HT1080 (cell line): ENCODE results near the gene IFI6. TPM values are rescaled to one million over a fixed set of nuclear protein-coding genes. Genes with fewer than 3 reads are reported as not detected.

Experiments used
- small RNA-seq: library from RNA; depleted of rRNA; stranded (forward); fragments of <200 nt; gene quantifications from one replicate; pipeline ENCODE3, GENCODE V24; 2014
- total RNA-seq: library from RNA; depleted of rRNA; stranded (reverse); fragments of >200 nt; shearing (Covaris generic); gene quantifications from 2 replicates; pipeline ENCODE4 v1.2.3, GENCODE V29; 2014; rRNA removed

Gene IFI6
- total RNA-seq, 1 experiment from 2014 or later = 9.5 TPM

Small RNA genes lying within 50 kb of the gene (small RNA-seq; reads per million reads assigned to genes)
- gene AL031729.1 = not detected
- not detected for gene RNU6-424P
- gene RNU6-949P = not detected

Other genes starting within 250 kb of the IFI6 start
- gene WASF2, start 182.0 kb downstream of the IFI6 start, total RNA-seq = 12.5 and 18.2 TPM in 2 replicates
- 9.4 and 10.3 TPM in 2 replicates for gene AHDC1, start 68.0 kb downstream of the IFI6 start, total RNA-seq
- gene FGR, start 37.0 kb downstream of the IFI6 start, total RNA-seq = not detected in 2 replicates
- gene FAM76A, start 53.8 kb upstream of the IFI6 start, total RNA-seq = 7.4 and 13.2 TPM in 2 replicates
- 24.6 and 26.4 TPM in 2 replicates for gene STX12, start 101.0 kb upstream of the IFI6 start, total RNA-seq
- gene PPP1R8, start 158.6 kb upstream of the IFI6 start, total RNA-seq = 80.1 and 81.5 TPM in 2 replicates
- gene THEMIS2, start 200.4 kb upstream of the IFI6 start, total RNA-seq = not detected in 2 replicates
- 85.5 and 109 TPM in 2 replicates for gene RPA2, start 242.4 kb upstream of the IFI6 start, total RNA-seq